Astrocyte (in vitro differentiated cells and primary cell): ENCODE results near the gene NSD1. TPM values are rescaled to one million over a fixed set of nuclear protein-coding genes. Genes with fewer than 3 reads are reported as not detected.

ENCODE experiments used
- DNase-seq: peaks from one replicate; pipeline ENCODE4 v3.0.0-alpha.2; 2010; ENCODE audit warnings: low read depth
- FAIRE-seq: peaks from 2 replicates; lab custom pipeline; 2011; peaks lifted over from hg19 to GRCh38; lab: Jason Lieb, UNC
- H2AFZ ChIP-seq: 2 replicates; pipeline ENCODE4 v1.6.0; 2012; ENCODE audit warnings: low read depth, low read length, inconsistent platforms
- H3K27ac ChIP-seq: 2 replicates; pipeline ENCODE4 v1.5.1; 2011; ENCODE audit warnings: low read depth, low read length, inconsistent platforms
- H3K27me3 ChIP-seq: 2 replicates; pipeline ENCODE4 v1.6.0; 2011; ENCODE audit warnings: low read length, inconsistent platforms; ENCODE audit not compliant: insufficient read depth
- H3K36me3 ChIP-seq: 2 replicates; pipeline ENCODE4 v1.5.1; 2011; ENCODE audit warnings: low read length, inconsistent platforms; ENCODE audit not compliant: insufficient read depth
- H3K4me1 ChIP-seq: 2 replicates; pipeline ENCODE4 v1.5.1; 2011; ENCODE audit warnings: low read length, inconsistent platforms; ENCODE audit not compliant: insufficient read depth
- H3K4me2 ChIP-seq: 2 replicates; pipeline ENCODE4 v1.6.0; 2012; ENCODE audit warnings: low read length, inconsistent platforms
- H3K4me3 ChIP-seq: 2 replicates; pipeline ENCODE4 v1.5.1; 2011; ENCODE audit warnings: low read depth, mild to moderate bottlenecking, low read length, inconsistent platforms; ENCODE audit not compliant: insufficient read depth
- H3K79me2 ChIP-seq: 2 replicates; pipeline ENCODE4 v1.6.0; 2012; ENCODE audit warnings: mild to moderate bottlenecking, low read length, inconsistent platforms; ENCODE audit not compliant: insufficient read depth
- H3K9ac ChIP-seq: 2 replicates; pipeline ENCODE4 v1.6.0; 2012; ENCODE audit warnings: mild to moderate bottlenecking, low read length, inconsistent platforms
- H3K9me3 ChIP-seq: 2 replicates; pipeline ENCODE4 v1.5.1; 2012; ENCODE audit warnings: low read depth, mild to moderate bottlenecking, low read length, inconsistent platforms; ENCODE audit not compliant: insufficient read depth
- H4K20me1 ChIP-seq: 2 replicates; pipeline ENCODE4 v1.6.0; 2012; ENCODE audit warnings: low read length, inconsistent platforms; ENCODE audit not compliant: insufficient read depth
- H3K27ac Mint-ChIP-seq: one replicate; pipeline ENCODE4 v1.8.0; 2021; ENCODE audit warnings: mild to moderate bottlenecking, mixed read lengths; ENCODE audit not compliant: unreplicated experiment
- H3K27me3 Mint-ChIP-seq: one replicate; pipeline ENCODE4 v1.8.0; 2021; ENCODE audit warnings: low read depth, mixed read lengths; ENCODE audit not compliant: unreplicated experiment
- H3K36me3 Mint-ChIP-seq: one replicate; pipeline ENCODE4 v1.8.0; 2021; ENCODE audit warnings: low read depth, mixed read lengths; ENCODE audit not compliant: unreplicated experiment
- H3K4me1 Mint-ChIP-seq: one replicate; pipeline ENCODE4 v1.8.0; 2021; ENCODE audit warnings: low read depth, mixed read lengths; ENCODE audit not compliant: unreplicated experiment
- H3K4me3 Mint-ChIP-seq: one replicate; pipeline ENCODE4 v1.8.0; 2021; ENCODE audit warnings: mild to moderate bottlenecking, moderate library complexity, mixed read lengths; ENCODE audit not compliant: unreplicated experiment
- H3K9me3 Mint-ChIP-seq: one replicate; pipeline ENCODE4 v1.8.0; 2021; ENCODE audit warnings: mild to moderate bottlenecking, mixed read lengths; ENCODE audit not compliant: unreplicated experiment
- CTCF ChIP-seq: IDR thresholded peaks from 2 replicates; pipeline ENCODE4 v1.5.1; 2011; ENCODE audit warnings: low read depth, mild to moderate bottlenecking, inconsistent platforms, low read length, moderate library complexity; ENCODE audit not compliant: insufficient read depth
- EZH2 ChIP-seq: IDR thresholded peaks from 2 replicates; pipeline ENCODE4 v1.6.1; 2012; ENCODE audit warnings: mild to moderate bottlenecking, low read length, inconsistent platforms; ENCODE audit not compliant: insufficient read depth
- total RNA-seq: library from RNA; stranded (reverse); gene quantifications from 2 replicates; pipeline ENCODE4 v1.2.1, GENCODE V29; 2021

Gene NSD1
- total RNA-seq, 1 donor from 2014 or later: 71.9 TPM

DNA sequence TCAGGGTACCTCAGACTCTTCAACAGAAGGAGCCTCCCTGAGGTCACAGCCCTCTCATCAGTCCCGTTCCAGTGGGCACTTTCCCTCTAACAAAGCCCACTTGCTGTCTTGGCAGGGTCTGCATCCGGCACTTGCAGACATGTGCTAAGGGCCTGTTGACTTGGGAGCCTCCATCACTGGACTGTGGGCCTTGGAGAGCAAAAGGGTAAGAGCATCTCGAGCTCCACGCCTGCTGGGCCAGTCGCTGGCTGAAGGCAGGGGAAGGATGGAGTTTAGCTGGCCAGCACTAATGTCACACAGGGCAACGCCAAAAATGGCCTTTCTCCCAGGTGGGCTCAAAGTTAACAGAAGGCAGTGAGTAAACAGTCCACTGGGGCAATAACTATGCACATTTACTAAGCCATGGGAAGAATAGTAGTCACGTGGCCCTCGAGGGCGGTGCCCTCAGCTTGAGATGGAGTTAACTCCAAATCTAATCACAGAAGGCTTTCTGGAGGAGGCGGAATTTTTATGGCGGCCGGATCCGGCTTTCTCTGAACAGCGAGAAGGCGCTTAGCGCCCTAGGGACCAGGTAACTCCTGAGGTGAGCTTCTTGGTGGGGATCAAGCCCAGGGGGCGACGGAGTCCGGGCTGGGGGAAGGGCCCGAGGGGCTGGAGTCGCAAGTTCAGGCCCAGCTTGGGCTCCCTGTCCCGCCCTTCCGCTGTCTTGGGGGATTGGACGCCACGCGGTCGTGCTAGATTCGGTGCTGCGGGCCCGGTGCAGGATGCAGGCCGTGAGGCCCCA is 2.0 kb upstream of the NSD1 start:
- Histone ChIP-seq H3K9me3 (no peaks in the 10 kb centered on the region), H3K9ac (no peak overlapping the region), H3K79me2 (peaks cover 21% of the 10 kb centered on the region), H3K4me3 (no peak overlapping the region), H3K4me1 (peaks cover 22% of the 10 kb centered on the region), H3K27ac (no peak overlapping the region), H4K20me1 (peaks cover 4% of the 10 kb centered on the region), H2AFZ (peak overlapping the region; percentile 48), H3K27me3 (no peaks in the 10 kb centered on the region), H3K36me3 (peaks cover 16% of the 10 kb centered on the region), H3K4me2 (no peak overlapping the region)
- Mint-ChIP-seq H3K9me3 (no peaks in the 10 kb centered on the region), H3K27me3 (peaks cover 4% of the 10 kb centered on the region), H3K4me1 (peaks cover 21% of the 10 kb centered on the region), H3K4me3 (peak overlapping the region; percentile 46), H3K27ac (peak overlapping the region; percentile 16), H3K36me3 (peaks cover 4% of the 10 kb centered on the region)
- no peak for FAIRE-seq
- DNase-seq: no peak
- TF ChIP-seq CTCF: no peak
- no peak for TF ChIP-seq EZH2

GRCh38 chr5:177132136-177133095 is 1.2 kb upstream of the NSD1 start:
- Histone ChIP-seq H3K4me3 (peak overlapping the region; percentile 67), H3K27me3 (no peaks in the 10 kb centered on the region), H3K4me2 (peak overlapping the region; percentile 85), H3K9me3 (no peaks in the 10 kb centered on the region), H3K79me2 (peaks cover 30% of the 10 kb centered on the region), H3K36me3 (peaks cover 23% of the 10 kb centered on the region), H4K20me1 (peaks cover 12% of the 10 kb centered on the region), H3K27ac (no peak overlapping the region), H2AFZ (peak overlapping the region; percentile 98), H3K4me1 (peaks cover 30% of the 10 kb centered on the region), H3K9ac (peak overlapping the region; percentile 83)
- H3K27me3 Mint-ChIP-seq: peaks cover 3% of the 10 kb centered on the region
- FAIRE-seq: no peak
- peaks cover 4% of the 10 kb centered on the region for H3K36me3 Mint-ChIP-seq
- H3K27ac Mint-ChIP-seq: no peak overlapping the region
- H3K4me1 Mint-ChIP-seq: peaks cover 23% of the 10 kb centered on the region
- H3K9me3 Mint-ChIP-seq: no peaks in the 10 kb centered on the region
- no peak for DNase-seq
- H3K4me3 Mint-ChIP-seq: no peak overlapping the region
- TF ChIP-seq EZH2 (no peak), CTCF (no peak)
